AG04450 (cell line): ENCODE measurements around the gene E4F1. TPM values are rescaled to one million over a fixed set of nuclear protein-coding genes. Genes with fewer than 3 reads are reported as not detected.

Experiments
- CTCF ChIA-PET: fragments of 300-600, 350-600 bp; formaldehyde crosslinking; extraction: SDS; loops from one replicate; lab custom pipeline; 2022; ENCODE audit warnings: antibody characterized with exemption, inconsistent platforms; lab: Charles Lee
- POLR2A ChIA-PET: fragments of 350-600 bp; formaldehyde crosslinking; extraction: SDS; loops from one replicate; lab custom pipeline; 2021; ENCODE audit warnings: antibody characterized with exemption, inconsistent platforms; lab: Yijun Ruan, JAX
- DNase-seq: peaks from one replicate; pipeline ENCODE4 v3.0.0-alpha.2; 2011; ENCODE audit warnings: low read depth, low spot score
- H3K27ac ChIP-seq: one replicate; pipeline ENCODE4 v1.5.1; 2012; ENCODE audit warnings: low read depth, low read length, control low read depth
- H3K27me3 ChIP-seq: one replicate; pipeline ENCODE4 v1.6.0; 2012; ENCODE audit warnings: low read length; ENCODE audit not compliant: control insufficient read depth, insufficient read depth
- H3K4me3 ChIP-seq: 2 replicates; pipeline ENCODE4 v1.5.1; 2011; ENCODE audit warnings: mild to moderate bottlenecking, low read depth, low read length, control low read depth
- H3K9me3 ChIP-seq: 2 replicates; pipeline ENCODE4 v1.5.1; 2012; ENCODE audit warnings: low read length; ENCODE audit not compliant: control insufficient read depth, insufficient read depth
- CTCF ChIP-seq: IDR thresholded peaks from 2 replicates; pipeline ENCODE4 v1.5.1; 2011; ENCODE audit warnings: low read depth, low read length, control low read depth, inconsistent platforms
- polyA plus RNA-seq: library from polyadenylated mRNA; depleted of rRNA; stranded (reverse); fragments of >200 nt; gene quantifications from 2 replicates; pipeline ENCODE4 v1.2.3, GENCODE V29; 2011

E4F1 gene
- polyA plus RNA-seq, 1 experiment = 8.5 TPM

GRCh38 chr16:2196162-2196980, 27.0 kb upstream of the E4F1 start, which contains the start of gene CASKIN1:
TSS of gene CASKIN1 (minus strand) at chr16:2196605. CDS start at chr16:2196432, 173 bp downstream.
- Histone ChIP-seq H3K9me3 (peaks cover 6% of the 10 kb centered on the region), H3K4me3 (peak within 1 kb of the TSS; percentile 44), H3K27ac (no peak within 1 kb of the TSS), H3K27me3 (peaks cover 64% of the 10 kb centered on the region)
- POLR2A ChIA-PET = interaction anchor here (0.5 to 3.4 kb wide), 3 partner anchors 7 to 41 kb away, joined by 3 to 16 read pairs (median 3); partner anchors contain the start of gene TRAF7
- no peak for TF ChIP-seq CTCF
- no peak for DNase-seq
- CTCF ChIA-PET = no interaction called here

GRCh38 chr16:2196981-2197511, 26.3 kb upstream of the E4F1 start:
- Histone ChIP-seq H3K27ac (no peak overlapping the region), H3K4me3 (no peak overlapping the region), H3K27me3 (peaks cover 64% of the 10 kb centered on the region), H3K9me3 (peaks cover 6% of the 10 kb centered on the region)
- no peak for DNase-seq
- POLR2A ChIA-PET = interaction anchor here (3.4 kb wide), 1 partner anchor 42 kb away, joined by 16 read pairs; the partner anchor contains the start of gene TRAF7
- no peak for TF ChIP-seq CTCF
- CTCF ChIA-PET = no interaction called here

- H3K27me3 ChIP-seq = peaks cover 64% of the 10 kb centered on the region
- POLR2A ChIA-PET = interaction anchor here (0.9 kb wide), 1 partner anchor 233 kb away, joined by 3 read pairs; the partner anchor contains the start of gene RPS2
- DNase-seq = no peak
- CTCF ChIA-PET = no interaction called here
- H3K9me3 ChIP-seq = peaks cover 6% of the 10 kb centered on the region
- no peak for TF ChIP-seq CTCF
- no peak overlapping the region for H3K4me3 ChIP-seq
- no peak overlapping the region for H3K27ac ChIP-seq
These were observed 25.6 kb upstream of the E4F1 start for GRCh38 chr16:2197765-2198164.

GRCh38 chr16:2198283-2198682, 25.1 kb upstream of the E4F1 start:
- no peak for TF ChIP-seq CTCF
- Histone ChIP-seq H3K4me3 (no peak overlapping the region), H3K9me3 (peaks cover 6% of the 10 kb centered on the region), H3K27ac (no peak overlapping the region), H3K27me3 (peaks cover 61% of the 10 kb centered on the region)
- no peak for DNase-seq
- ChIA-PET CTCF (no interaction called here), POLR2A (interaction anchor here (0.9 kb wide), 1 partner anchor 234 kb away, joined by 3 read pairs; the partner anchor contains the start of gene RPS2)

GRCh38 chr16:2199095-2199494, 24.3 kb upstream of the E4F1 start:
- CTCF ChIA-PET = no interaction called here
- H3K4me3 ChIP-seq = no peak overlapping the region
- TF ChIP-seq CTCF = no peak
- peaks cover 9% of the 10 kb centered on the region for H3K9me3 ChIP-seq
- DNase-seq = no peak
- POLR2A ChIA-PET = interaction anchor here (0.9 kb wide), 1 partner anchor 44 kb away, joined by 5 read pairs; the partner anchor contains the start of gene TRAF7
- no peak overlapping the region for H3K27ac ChIP-seq
- H3K27me3 ChIP-seq = peaks cover 54% of the 10 kb centered on the region
